DND-41 (cell line): ENCODE data around the gene RMI2.

Experiments used
- CTCF ChIP-seq: IDR thresholded peaks from 2 replicates; pipeline ENCODE4 v1.5.1; 2012; ENCODE audit warnings: borderline replicate concordance, low read length, moderate library complexity, mild to moderate bottlenecking; ENCODE audit not compliant: poor library complexity, severe bottlenecking; ENCODE audit errors: extremely low read depth
- EZH2 ChIP-seq: IDR thresholded peaks from 3 replicates; pipeline ENCODE4 v1.6.1; 2012; ENCODE audit warnings: borderline replicate concordance, low read depth, mild to moderate bottlenecking, moderate library complexity, low read length, inconsistent platforms; ENCODE audit not compliant: severe bottlenecking

DNA sequence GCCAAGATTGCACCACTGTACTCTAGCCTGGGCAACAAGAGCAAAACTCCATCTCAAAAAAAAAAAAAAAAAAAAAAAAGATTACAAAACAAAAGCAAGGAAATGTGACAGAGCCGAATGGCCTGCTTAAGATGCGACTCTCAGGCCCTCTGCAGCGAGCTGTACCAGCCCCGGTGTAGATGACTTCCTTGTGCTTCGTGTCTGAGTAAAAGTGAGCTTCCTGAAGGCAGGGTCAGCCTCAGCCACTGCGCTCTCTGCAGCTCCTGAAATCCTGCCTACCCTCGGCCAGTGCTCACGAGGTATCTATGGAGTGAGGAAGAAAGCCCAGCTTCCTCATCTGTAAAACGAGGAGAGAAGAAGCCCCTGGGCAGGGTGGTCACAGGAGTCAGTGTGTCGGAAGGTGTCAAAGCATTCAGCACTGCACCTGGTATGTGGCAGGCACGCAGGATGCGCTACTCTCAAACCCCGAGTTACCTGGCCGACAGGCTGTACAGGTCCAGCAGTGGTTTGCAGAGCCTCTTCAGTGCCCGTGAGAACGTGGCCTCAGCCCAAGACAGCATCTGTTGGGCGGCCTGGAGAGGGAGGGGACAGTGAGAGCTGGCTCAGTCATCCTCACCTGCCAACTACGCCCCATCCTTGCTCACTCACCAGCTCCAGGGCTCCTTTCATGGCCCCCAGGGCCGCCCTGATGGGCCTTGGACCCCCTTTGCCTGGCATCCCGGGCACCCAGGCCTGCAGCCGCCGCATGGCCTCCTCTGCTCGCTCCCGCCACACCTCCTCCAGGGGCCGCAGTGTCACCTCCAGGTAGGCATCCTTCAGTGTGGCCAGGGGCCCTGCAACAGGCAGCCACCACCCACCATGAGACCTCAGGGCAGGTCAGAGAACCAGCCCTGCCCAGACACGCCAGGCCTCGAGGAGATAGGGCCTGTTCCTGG lies 44.6 kb downstream of the RMI2 start:
- no peak for TF ChIP-seq EZH2
- no peak for TF ChIP-seq CTCF
